Measurements from ENCODE around the gene GNAL.
"Not testable (repeated sequence)": the region's sequence is repeated elsewhere in the genome, so short reads cannot be mapped to it uniquely, and the experiment has no call there.

GNAL gene

GRCh38 chr18:11818486-11819203 is 129.6 kb downstream of the GNAL start:
- DNase-seq = no peak

DNA sequence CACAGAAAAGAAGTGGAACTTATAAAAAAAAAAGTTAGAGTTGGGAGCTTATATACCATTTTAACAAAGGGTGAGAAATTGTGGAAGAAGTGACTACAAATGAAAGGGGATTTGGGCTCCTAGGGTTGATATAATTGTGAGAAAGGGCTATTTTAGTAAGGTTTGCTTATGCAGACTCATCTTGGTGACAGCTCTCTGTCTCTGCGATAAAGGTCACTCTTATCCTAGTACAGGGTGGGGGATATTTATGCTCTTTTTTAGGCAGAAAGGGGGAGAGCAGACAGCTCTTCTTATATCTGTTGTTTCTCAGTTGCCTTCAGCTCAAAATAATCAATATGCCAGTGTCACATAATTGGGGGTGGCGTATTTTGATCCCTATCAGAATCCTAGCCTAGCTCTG is 130.9 kb downstream of the GNAL start:
- DNase-seq = no peak

DNA sequence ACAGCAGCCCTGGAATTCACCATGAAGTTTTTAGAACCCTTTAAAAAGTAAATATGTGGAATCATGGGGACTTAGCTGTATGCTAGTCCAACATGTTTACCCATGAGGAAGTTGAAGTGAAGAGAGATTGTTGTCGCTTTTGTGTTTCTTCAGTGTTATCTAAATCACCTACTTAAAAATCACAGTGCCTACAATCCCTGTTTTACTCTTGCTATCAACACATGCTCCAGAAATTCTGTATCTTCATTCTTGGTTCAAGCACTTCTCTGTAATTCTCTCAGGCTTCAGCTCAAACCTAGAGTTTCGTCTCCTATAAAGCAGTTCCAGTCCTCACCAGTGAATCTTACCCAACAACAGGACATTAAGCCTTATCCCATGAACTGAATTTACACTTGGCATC is 131.6 kb downstream of the GNAL start:
- DNase-seq = no peak

DNA sequence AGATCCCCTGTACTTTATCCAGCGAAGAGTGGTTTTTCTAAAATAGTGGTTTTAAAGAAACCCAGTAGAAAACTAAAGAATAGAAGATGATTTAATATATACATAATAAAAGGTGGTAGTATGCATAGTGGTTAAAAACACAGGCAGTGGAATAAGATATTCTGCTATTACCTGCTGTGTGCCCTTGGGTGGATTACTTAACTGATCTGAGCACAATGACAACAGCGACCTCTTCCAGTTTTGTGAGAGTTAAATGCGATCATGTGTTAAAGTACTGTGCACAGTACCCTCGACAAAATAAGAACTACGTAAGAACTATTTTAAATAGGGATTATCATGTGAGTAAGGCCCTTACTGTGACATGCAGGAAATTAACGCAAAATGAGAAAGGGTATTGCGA is 132.1 kb downstream of the GNAL start:
- DNase-seq = no peak

GRCh38 chr18:11821643-11822237 is 132.7 kb downstream of the GNAL start:
- no peak for DNase-seq

- DNase-seq = no peak
Observed at GRCh38 chr18:11823545-11823944, 134.5 kb downstream of the GNAL start.

DNA sequence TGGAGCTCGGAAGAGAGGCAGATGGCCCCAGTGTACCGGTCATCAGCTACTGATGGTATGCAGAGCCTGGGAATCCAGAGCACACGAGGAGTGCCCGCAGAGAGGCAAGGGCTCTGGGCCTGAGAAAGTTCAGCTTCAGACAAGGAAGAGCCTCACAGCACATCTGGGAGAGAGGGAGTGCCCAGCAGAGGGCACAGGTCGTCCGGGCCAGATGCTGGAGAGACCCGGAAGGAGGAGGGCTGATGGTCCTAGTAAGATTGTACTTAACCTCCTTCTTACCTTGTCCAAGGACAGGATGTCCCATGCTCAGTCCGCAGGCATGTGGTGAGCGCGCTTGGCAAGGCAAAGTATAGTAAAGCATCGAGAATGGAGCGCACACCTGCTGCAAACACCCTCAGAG is 137.8 kb downstream of the GNAL start:
- no peak for DNase-seq

- no peak for DNase-seq
Observed at GRCh38 chr18:11828786-11829432, 139.8 kb downstream of the GNAL start.

GRCh38 chr18:11830585-11830984 is 141.5 kb downstream of the GNAL start:
- no peak for DNase-seq

- no peak for DNase-seq
Observed at GRCh38 chr18:11831921-11832320, 142.9 kb downstream of the GNAL start.

DNA sequence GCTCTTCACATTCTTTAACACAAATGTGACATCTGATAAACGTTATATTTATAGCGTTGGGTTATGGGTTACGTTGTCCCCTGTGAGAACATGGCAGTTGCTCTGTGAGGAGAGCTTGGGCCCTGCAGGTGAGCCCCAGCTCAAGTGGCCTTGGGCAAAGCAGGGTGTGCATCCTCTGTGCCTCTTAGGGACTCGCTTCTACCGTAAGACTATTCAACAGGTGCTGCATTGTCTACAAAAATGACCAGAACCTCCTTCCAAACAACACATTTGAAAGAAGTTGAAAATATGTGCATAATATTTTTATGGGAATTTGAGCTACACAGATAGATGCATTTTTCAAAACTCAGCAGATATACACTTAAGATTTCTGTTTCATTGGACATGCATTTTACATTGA is 145.7 kb downstream of the GNAL start:
- no peak for DNase-seq

DNA sequence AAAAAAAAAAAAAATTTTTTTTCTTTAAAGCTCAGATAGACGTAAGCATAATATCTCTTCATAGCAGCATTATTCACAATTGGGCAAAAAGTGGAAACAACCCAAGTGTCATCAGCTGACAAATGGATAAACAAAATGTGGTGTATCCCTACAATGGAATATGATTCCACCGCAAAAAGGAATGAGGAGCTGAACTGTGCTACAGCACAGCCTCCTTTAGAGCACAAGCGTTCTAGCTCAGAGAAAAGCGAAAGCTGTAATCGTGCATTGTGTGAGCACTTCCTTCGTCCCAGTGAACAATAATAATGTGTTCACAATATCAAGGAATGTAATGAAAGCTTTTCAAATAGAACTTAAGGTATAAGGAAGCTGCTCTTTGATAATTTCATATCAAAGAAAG is 150.5 kb downstream of the GNAL start:
- no peak for DNase-seq

DNA sequence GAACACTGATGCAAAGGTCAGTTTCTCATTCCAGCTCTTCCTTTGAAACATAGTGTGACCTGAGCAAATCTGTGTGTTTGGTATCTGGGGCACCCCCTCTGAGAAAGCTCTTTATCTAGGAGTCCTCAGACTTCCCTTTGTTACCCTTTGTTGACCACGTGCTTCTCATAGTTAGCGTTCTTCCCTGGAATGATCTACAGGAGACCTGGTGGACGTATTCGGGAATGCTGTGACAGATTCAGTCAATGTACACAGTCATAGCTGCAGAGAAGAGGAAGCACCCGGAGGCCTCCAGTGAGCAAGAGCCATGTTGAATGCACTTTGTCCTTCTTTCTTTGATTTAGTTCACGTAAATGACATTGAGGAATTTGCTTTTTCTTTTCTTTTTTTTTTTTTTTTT is 151.4 kb downstream of the GNAL start:
- no peak for DNase-seq

- DNase-seq = no peak
Observed at GRCh38 chr18:11842562-11842961, 153.5 kb downstream of the GNAL start.

- no peak for DNase-seq
Observed at GRCh38 chr18:11844436-11844835, 155.4 kb downstream of the GNAL start.

GRCh38 chr18:11845654-11846053 is 156.6 kb downstream of the GNAL start:
- no peak for DNase-seq

GRCh38 chr18:11847811-11848210 is 158.7 kb downstream of the GNAL start:
- DNase-seq = no peak

- no peak for DNase-seq
Observed at GRCh38 chr18:11849279-11849678, 160.2 kb downstream of the GNAL start.

GRCh38 chr18:11849841-11850634 is 161.0 kb downstream of the GNAL start:
- DNase-seq = no peak

GRCh38 chr18:11850821-11851145 is 161.7 kb downstream of the GNAL start:
- DNase-seq = no peak

DNA sequence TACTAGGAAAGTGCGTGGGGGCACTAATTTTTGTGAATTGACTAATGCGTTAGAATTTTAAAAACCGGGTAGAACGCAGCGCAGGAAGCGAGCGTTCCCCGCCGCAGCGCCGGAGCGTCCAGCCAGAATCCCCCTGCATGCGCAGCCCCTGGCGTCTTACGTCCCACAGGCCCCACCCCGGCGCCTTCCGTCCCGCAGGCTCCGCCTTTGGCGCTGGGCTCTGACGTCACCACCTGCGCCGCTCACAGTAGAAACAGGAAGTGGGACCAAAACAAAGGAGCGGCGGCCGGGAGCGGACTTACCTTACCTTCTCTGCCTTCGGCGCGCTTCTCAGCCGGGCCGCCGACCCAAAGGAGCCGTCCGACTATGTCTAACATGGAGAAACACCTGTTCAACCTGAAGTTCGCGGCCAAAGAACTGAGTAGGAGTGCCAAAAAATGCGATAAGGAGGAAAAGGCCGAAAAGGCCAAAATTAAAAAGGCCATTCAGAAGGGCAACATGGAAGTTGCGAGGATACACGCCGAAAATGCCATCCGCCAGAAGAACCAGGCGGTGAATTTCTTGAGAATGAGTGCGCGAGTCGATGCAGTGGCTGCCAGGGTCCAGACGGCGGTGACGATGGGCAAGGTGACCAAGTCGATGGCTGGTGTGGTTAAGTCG is 162.2 kb downstream of the GNAL start, which contains the start of gene CHMP1B:
Gene CHMP1B, plus strand, starts transcription at position 268 of the 660 bp plus-strand sequence. Its CDS starts 99 bp downstream, at position 367.
- peak; percentile 68 for DNase-seq

DNA sequence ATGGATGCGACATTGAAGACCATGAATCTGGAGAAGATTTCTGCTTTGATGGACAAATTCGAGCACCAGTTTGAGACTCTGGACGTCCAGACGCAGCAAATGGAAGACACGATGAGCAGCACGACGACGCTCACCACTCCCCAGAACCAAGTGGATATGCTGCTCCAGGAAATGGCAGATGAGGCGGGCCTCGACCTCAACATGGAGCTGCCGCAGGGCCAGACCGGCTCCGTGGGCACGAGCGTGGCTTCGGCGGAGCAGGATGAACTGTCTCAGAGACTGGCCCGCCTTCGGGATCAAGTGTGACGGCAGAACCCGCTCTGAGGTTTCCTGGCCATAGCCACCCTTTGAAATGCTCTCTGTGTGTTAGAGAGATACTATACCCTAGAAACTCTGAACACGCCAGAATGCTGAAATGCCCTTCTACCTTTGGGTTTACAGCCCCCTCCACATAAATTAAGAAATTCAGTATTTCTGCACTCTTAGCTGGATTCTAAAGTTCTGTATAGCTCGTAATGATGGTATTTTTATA is 162.8 kb downstream of the GNAL start:
- no peak for DNase-seq

DNA sequence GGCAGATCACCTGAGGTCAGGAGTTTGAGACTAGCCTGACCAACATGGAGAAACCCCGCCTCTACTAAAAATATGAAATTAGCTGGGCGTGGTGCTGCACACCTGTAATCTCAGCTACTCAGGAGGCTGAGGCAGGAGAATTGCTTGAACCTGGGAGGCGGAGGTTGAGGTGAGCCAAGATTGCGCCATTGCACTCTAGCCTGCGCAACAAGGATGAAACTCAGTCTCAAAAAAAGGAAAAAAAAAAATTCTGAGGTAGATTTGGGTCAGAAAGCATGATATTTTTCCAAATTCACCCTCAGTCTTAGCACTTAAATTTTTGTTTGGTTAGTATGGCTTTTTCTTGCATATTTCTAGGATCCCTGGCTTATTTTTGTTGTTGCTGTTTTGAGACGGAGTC is 165.5 kb downstream of the GNAL start:
- not testable (repeated sequence) for DNase-seq
